Suprapubic skin (tissue), 4 donors: ENCODE measurements around the gene PMP22. TPM values are rescaled to one million over a fixed set of nuclear protein-coding genes. Genes with fewer than 3 reads are reported as not detected.
A peak's percentile ranks its signal among the peaks of the same experiment; 100 is the strongest.

Source experiments
- DNase-seq, 2 donors: peaks; one replicate each; pipeline ENCODE4 v3.0.0-alpha.2; 2019; ENCODE audit warnings: low spot score in 2 of 2
- H3K27ac ChIP-seq: fragments of 200-600 bp; sonication (generic); one replicate; pipeline ENCODE4 v1.5.1; 2019
- H3K27me3 ChIP-seq: fragments of 200-600 bp; sonication (generic); one replicate; pipeline ENCODE4 v1.5.1; 2019
- H3K36me3 ChIP-seq: fragments of 200-600 bp; sonication (generic); one replicate; pipeline ENCODE4 v1.5.1; 2019
- H3K4me1 ChIP-seq: fragments of 200-600 bp; sonication (generic); one replicate; pipeline ENCODE4 v1.5.1; 2019
- H3K4me3 ChIP-seq: fragments of 200-600 bp; sonication (generic); one replicate; pipeline ENCODE4 v1.5.1; 2019; ENCODE audit warnings: mild to moderate bottlenecking
- H3K9me3 ChIP-seq: fragments of 200-600 bp; sonication (generic); one replicate; pipeline ENCODE4 v1.5.1; 2019
- EP300 ChIP-seq: sonication (generic); formaldehyde crosslinking; IDR thresholded peaks from one replicate; pipeline ENCODE4 v1.6.1; 2017; ENCODE audit warnings: antibody characterized with exemption
- POLR2A ChIP-seq, 2 donors: fragments of 450-650 bp; IDR thresholded peaks; one replicate each; pipeline ENCODE4 v1.6.1; 2017; ENCODE audit warnings: antibody characterized with exemption in 2 of 2, mild to moderate bottlenecking in 2 of 2, moderate library complexity in 2 of 2
- POLR2AphosphoS5 ChIP-seq, 3 donors: sonication (generic); formaldehyde crosslinking; IDR thresholded peaks; one replicate each; pipeline ENCODE4 v1.6.1; 2017; ENCODE audit warnings: antibody characterized with exemption in 3 of 3
- WGBS: methylation state at CpG from one replicate; pipeline ENCODE4 v1.1.5; 2018; 5-methylcytosine and 5-hydroxymethylcytosine counted together
- total RNA-seq, 4 donors: library from RNA; depleted of rRNA; stranded (reverse); fragments of >200 nt; gene quantifications; one replicate each; pipeline ENCODE4 v1.1.0, GENCODE V29; 2016
- TF ChIP-seq, protein P1 (sequence below), 2 donors: fragments of 200-600 bp in 1 of 2; fragments of 450-650 bp in 1 of 2; sonication (generic) in 1 of 2; IDR thresholded peaks; one replicate each; pipeline ENCODE4 v1.5.1; 2016 to 2019; ENCODE audit warnings: antibody characterized with exemption in 2 of 2, mild to moderate bottlenecking in 1 of 2, moderate library complexity in 1 of 2

The PMP22 gene
- total RNA-seq, 4 donors from 2014 or later: 55.1 to 143 (median 87.1) TPM

DNA sequence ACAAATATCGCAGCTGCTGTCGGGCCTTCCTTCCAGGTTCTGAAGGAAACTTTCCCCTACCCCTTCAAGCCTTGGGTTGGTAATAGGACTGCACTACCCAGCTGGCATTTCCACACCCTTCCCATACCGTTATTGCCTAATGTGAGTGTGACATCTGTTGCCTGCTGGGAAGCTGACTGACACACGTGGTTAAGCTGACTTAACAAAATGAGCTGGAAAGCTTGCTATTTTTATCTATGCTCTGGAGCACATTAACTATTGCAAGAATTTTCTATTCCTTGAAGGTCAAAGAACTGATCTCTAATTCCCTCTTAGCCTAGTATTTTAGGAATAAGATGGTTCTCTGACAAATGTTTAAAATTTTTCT, 79.5 kb downstream of the PMP22 start:
- Histone ChIP-seq H3K4me3 (no peak overlapping the region), H3K27me3 (no peaks in the 10 kb centered on the region), H3K4me1 (peaks cover 9% of the 10 kb centered on the region), H3K9me3 (no peaks in the 10 kb centered on the region), H3K27ac (no peak overlapping the region), H3K36me3 (no peaks in the 10 kb centered on the region)
- no peak for DNase-seq
- TF ChIP-seq, protein P1, sequence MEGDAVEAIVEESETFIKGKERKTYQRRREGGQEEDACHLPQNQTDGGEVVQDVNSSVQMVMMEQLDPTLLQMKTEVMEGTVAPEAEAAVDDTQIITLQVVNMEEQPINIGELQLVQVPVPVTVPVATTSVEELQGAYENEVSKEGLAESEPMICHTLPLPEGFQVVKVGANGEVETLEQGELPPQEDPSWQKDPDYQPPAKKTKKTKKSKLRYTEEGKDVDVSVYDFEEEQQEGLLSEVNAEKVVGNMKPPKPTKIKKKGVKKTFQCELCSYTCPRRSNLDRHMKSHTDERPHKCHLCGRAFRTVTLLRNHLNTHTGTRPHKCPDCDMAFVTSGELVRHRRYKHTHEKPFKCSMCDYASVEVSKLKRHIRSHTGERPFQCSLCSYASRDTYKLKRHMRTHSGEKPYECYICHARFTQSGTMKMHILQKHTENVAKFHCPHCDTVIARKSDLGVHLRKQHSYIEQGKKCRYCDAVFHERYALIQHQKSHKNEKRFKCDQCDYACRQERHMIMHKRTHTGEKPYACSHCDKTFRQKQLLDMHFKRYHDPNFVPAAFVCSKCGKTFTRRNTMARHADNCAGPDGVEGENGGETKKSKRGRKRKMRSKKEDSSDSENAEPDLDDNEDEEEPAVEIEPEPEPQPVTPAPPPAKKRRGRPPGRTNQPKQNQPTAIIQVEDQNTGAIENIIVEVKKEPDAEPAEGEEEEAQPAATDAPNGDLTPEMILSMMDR (IDR thresholded peaks at IDR 0.05): no peak
- TF ChIP-seq POLR2A (IDR thresholded peaks at IDR 0.05): no peak
- no peak for TF ChIP-seq EP300
- TF ChIP-seq POLR2AphosphoS5 (IDR thresholded peaks at IDR 0.05): peak; percentile 50 to 86 (median 74)
- 15% methylated on average over 4 of the region's 4 CpGs for WGBS

DNA sequence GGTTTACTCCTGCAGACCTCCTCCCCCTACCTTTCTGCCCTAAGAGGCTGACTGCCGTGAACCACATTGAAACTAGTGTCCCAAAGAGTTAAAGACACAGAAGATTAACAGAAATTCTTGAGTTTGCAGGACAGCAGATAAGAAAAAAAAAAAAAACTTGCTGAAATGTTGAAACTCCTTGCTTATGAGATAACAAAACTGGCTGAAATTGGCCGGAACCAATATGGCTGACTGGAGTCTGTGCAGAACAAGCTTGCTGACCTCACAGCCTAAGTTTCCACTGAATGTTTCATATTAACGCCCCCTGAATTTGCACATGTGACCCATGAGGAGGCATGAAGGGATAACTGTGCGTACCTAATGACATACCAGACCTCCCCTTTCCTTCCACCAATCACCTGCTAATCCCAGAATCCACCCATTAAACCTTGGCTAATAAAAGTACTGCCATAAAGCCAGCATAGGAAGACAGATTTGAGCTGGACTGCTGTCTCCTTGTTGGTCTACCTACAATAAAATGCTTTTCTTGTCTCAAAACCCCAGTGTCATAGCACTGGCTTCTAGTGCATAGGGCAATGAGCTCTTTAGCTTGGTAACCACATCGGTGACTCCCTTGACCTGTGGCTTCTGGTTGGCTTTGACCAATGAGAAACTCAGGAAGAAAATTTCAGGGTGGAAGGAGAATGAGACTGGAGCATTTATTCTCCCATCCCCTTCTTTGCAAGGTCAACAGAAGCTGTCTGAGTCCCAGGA, 80.1 kb downstream of the PMP22 start:
- DNase-seq: no peak
- H3K4me1 ChIP-seq: peaks cover 9% of the 10 kb centered on the region
- no peak overlapping the region for H3K4me3 ChIP-seq
- H3K27ac ChIP-seq: no peak overlapping the region
- H3K36me3 ChIP-seq: no peaks in the 10 kb centered on the region
- TF ChIP-seq POLR2A (IDR thresholded peaks at IDR 0.05) (no peak), EP300 (no peak), POLR2AphosphoS5 (IDR thresholded peaks at IDR 0.05) (no peak)
- TF ChIP-seq, protein P1 (IDR thresholded peaks at IDR 0.05): no peak
- no peaks in the 10 kb centered on the region for H3K27me3 ChIP-seq
- no peaks in the 10 kb centered on the region for H3K9me3 ChIP-seq
- 92% methylated on average over 5 of the region's 5 CpGs for WGBS

DNA sequence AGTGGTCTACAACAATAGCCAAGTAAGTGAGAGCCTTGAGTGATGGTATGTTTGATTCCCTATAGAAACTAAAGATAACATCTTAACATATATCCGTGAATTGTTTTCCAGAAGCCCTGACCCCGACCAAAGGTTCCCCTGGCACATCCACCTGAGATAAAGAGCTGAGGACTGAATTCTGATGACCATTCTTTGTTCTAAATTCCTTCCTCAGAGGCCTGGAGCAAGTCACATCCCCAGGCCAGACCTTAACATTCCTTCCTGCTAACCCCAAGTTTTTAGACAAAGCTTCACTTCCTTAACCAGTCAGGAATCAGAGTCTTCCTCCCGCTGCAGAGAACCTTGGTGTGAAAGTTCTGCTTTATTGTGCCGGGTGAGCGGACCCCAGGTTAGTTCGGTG, 83.3 kb downstream of the PMP22 start:
- Histone ChIP-seq H3K4me1 (peaks cover 9% of the 10 kb centered on the region), H3K36me3 (no peaks in the 10 kb centered on the region), H3K27ac (no peak overlapping the region), H3K27me3 (no peaks in the 10 kb centered on the region), H3K4me3 (no peak overlapping the region), H3K9me3 (no peaks in the 10 kb centered on the region)
- TF ChIP-seq POLR2AphosphoS5 (IDR thresholded peaks at IDR 0.05) (no peak), POLR2A (IDR thresholded peaks at IDR 0.05) (no peak), EP300 (no peak)
- TF ChIP-seq, protein P1 (IDR thresholded peaks at IDR 0.05): no peak
- WGBS: 90% methylated on average over 6 of the region's 6 CpGs
- no peak for DNase-seq

DNA sequence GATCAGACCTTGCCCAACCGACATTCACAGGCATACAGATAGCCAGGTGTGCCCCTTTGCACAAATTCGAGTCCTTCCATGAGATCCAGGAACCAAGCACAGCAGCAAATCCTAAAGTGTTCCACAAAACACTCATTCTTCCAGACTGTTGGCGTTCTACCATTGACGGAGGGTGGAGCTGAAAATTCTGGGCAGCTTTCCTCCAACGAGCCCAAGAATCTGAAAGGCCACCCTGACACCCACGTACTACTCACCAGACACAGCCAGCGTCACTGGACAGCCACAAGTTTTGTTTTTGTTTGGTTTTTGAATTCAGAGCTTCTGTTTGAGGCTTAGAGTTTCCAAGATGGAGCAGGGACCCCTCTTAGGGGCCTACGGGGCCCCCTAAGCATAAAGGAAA, 83.8 kb downstream of the PMP22 start:
- 73% methylated on average over 8 of the region's 8 CpGs for WGBS
- Histone ChIP-seq H3K4me1 (peaks cover 7% of the 10 kb centered on the region), H3K27me3 (no peaks in the 10 kb centered on the region), H3K9me3 (no peaks in the 10 kb centered on the region), H3K27ac (no peak overlapping the region), H3K4me3 (no peak overlapping the region), H3K36me3 (no peaks in the 10 kb centered on the region)
- TF ChIP-seq POLR2A (IDR thresholded peaks at IDR 0.05) (no peak), EP300 (no peak), POLR2AphosphoS5 (IDR thresholded peaks at IDR 0.05) (no peak)
- TF ChIP-seq, protein P1 (IDR thresholded peaks at IDR 0.05): no peak
- no peak for DNase-seq

DNA sequence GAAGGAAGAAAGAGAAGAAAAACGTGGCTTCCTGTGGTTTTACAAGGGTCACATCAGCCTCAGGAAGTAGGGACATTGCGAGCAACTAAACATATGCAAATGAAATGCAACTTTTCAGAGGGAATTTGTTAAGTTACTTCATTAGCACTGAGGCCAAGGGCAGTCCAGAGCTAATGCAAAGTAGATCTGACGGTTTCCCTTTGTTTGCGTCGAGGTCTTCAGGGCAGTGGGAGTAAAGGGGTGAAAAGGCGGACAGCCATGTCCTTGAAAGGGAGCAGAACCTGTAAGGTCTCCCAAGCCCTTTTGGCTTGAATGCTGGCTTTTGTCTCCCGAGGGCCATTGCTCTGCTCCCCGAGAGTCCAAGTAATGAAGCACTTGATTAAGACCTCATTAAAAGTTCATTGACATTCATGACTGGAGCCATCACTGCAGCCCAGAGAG, 85.0 kb downstream of the PMP22 start:
- Histone ChIP-seq H3K27ac (no peak overlapping the region), H3K9me3 (no peaks in the 10 kb centered on the region), H3K4me1 (peaks cover 3% of the 10 kb centered on the region), H3K4me3 (no peak overlapping the region), H3K27me3 (no peaks in the 10 kb centered on the region), H3K36me3 (no peaks in the 10 kb centered on the region)
- 74% methylated on average over 8 of the region's 8 CpGs for WGBS
- TF ChIP-seq POLR2AphosphoS5 (IDR thresholded peaks at IDR 0.05): no peak
- TF ChIP-seq POLR2A (IDR thresholded peaks at IDR 0.05): no peak
- TF ChIP-seq, protein P1 (IDR thresholded peaks at IDR 0.05): no peak
- TF ChIP-seq EP300: no peak
- no peak for DNase-seq

Other genes starting within 250 kb of the PMP22 start
- not detected for gene TEKT3, start 76.3 kb upstream of the PMP22 start, total RNA-seq
- gene CDRT4, start 202.3 kb upstream of the PMP22 start, total RNA-seq: 10 to 100 TPM in 2 of 4 donors, 1 to 10 TPM in 2; 7.1 to 23.8 (median 8.8) TPM